HG02798 (cell line): Measurements from ENCODE around the gene IL24.

Source experiments
- ATAC-seq: cut with Tn5 transposase; IDR thresholded peaks from one replicate; pipeline ENCODE4 v1.9.1; 2021; ENCODE audit warnings: mild to moderate bottlenecking; ENCODE audit not compliant: unreplicated experiment, poor library complexity

Gene IL24

GRCh38 chr1:206947255-206947654 is 50.0 kb downstream of the IL24 start:
- ATAC-seq, result no peak

GRCh38 chr1:206949208-206949607 is 52.0 kb downstream of the IL24 start:
- ATAC-seq, result no peak

DNA sequence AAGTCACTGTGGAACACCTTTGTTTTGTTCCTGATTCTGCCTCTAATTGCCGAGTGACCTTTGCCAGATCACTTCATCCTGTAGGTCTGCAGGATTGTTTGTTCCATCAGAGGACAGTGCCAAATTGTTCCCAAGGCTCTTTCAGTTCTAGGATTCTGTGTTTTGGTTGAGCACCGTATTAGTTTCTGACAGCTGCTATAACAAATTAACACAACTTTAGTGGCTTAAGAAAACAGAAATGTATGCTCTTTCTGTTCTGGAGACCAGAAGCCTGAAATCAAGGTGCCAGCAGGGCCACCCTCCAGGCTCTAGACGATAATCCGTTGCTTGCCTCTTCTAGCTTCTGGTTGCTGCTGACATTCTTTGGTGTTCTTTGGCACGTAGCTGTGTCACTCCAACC is 52.4 kb downstream of the IL24 start:
- ATAC-seq, result no peak

- no peak for ATAC-seq
Observed at GRCh38 chr1:206951318-206952100, 54.3 kb downstream of the IL24 start.

GRCh38 chr1:206952171-206952570 is 54.9 kb downstream of the IL24 start:
- no peak for ATAC-seq

- ATAC-seq, result no peak
Observed at GRCh38 chr1:206953126-206953525, 55.9 kb downstream of the IL24 start.

DNA sequence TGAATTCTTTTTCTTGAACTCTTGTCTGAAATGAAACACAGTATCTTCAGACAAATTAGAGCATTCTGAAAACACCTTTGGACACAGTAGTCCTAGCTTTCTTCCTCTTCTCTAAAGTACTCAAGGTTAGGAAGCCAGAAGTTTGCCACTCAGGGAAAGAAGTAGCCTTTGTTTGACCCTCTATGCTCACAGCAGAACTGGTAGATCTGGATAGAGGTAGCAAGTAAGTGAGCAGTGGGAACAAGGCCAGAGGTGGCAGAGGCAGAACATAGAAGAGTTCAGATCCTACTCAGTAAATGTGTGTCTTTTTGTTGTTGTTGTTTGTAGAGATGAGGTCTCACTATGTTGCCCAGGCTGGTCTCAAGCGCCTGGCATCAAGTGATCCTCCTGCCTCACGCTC is 56.4 kb downstream of the IL24 start:
- ATAC-seq, result no peak
